B cell (primary cell): ENCODE results near the gene CREB5. TPM values are rescaled to one million over a fixed set of nuclear protein-coding genes. Genes with fewer than 3 reads are reported as not detected.

Source experiments
- ATAC-seq: fragments of 200-7000 bp; cut with Tn5 transposase; one replicate; pipeline ENCODE4 v1.10.0; 2021; ENCODE audit warnings: low read depth, mild to moderate bottlenecking, moderate number of reproducible peaks, moderate library complexity
- CTCF ChIA-PET: fragments of 350-600 bp; sonication (Branson Sonifier 250); formaldehyde crosslinking; loops from one replicate; lab custom pipeline; 2021; ENCODE audit warnings: antibody characterized with exemption, inconsistent platforms; lab: Charles Lee
- POLR2A ChIA-PET: fragments of 350-600 bp; sonication (Branson Sonifier 250); formaldehyde crosslinking; loops from one replicate; lab custom pipeline; 2021; ENCODE audit warnings: antibody characterized with exemption; lab: Charles Lee
- DNase-seq: peaks from one replicate; pipeline ENCODE4 v3.0.0; 2013
- H2AFZ ChIP-seq: 2 replicates; pipeline ENCODE4 v1.6.1; 2012; ENCODE audit warnings: mild to moderate bottlenecking, low read depth, low read length; ENCODE audit not compliant: insufficient read depth, poor library complexity, severe bottlenecking
- H3K27ac ChIP-seq, 2 donors: 1 replicate in 1 of 2; 2 replicates in 1 of 2; pipeline ENCODE4 v1.5.1; 2012 to 2013; ENCODE audit warnings: low read length in 2 of 2, mild to moderate bottlenecking in 2 of 2, moderate library complexity in 1 of 2
- H3K27me3 ChIP-seq, 4 experiments: fragments of 200-600 bp in 1 of 4; sonication (generic) in 1 of 4; replicated peaks in 1 of 4; 1 replicate in 2 of 4; 2 replicates in 2 of 4; pipeline versions ENCODE4 v1.6.1 to v1.7.0; 2013 to 2016; ENCODE audit warnings: low read length in 3 of 4, mild to moderate bottlenecking in 2 of 4, mixed read lengths in 1 of 4, moderate library complexity in 1 of 4; ENCODE audit not compliant: insufficient read depth in 4 of 4, control insufficient read depth in 3 of 4; ENCODE audit errors: control extremely low read depth in 1 of 4
- H3K36me3 ChIP-seq, 2 experiments: replicated peaks in 1 of 2; 1 replicate in 1 of 2; 2 replicates in 1 of 2; pipeline versions ENCODE4 v1.6.1 to v1.7.1; 2013; ENCODE audit warnings: low read length in 1 of 2; ENCODE audit not compliant: insufficient read depth in 2 of 2, control insufficient read depth in 1 of 2; ENCODE audit errors: control extremely low read depth in 1 of 2, extremely low read depth in 1 of 2
- H3K4me1 ChIP-seq, 2 donors: fragments of 200-600 bp in 1 of 2; sonication (generic) in 1 of 2; 1 replicate in 1 of 2; 2 replicates in 1 of 2; pipeline versions ENCODE4 v1.5.1 to v1.6.1; 2013 to 2017; ENCODE audit warnings: low read length in 2 of 2; ENCODE audit not compliant: control insufficient read depth in 2 of 2, insufficient read depth in 2 of 2
- H3K4me2 ChIP-seq: replicated peaks from 2 replicates; pipeline ENCODE3; 2012; ENCODE audit warnings: mild to moderate bottlenecking, low read depth, low read length; ENCODE audit not compliant: poor library complexity, severe bottlenecking
- H3K4me3 ChIP-seq, 5 experiments: fragments of 200-600 bp in 1 of 5; sonication (generic) in 1 of 5; 1 replicate in 3 of 5; 2 replicates in 2 of 5; pipeline versions ENCODE4 v1.5.1 to v1.7.0; 2011 to 2016; ENCODE audit warnings: low read length in 4 of 5, mild to moderate bottlenecking in 4 of 5, low read depth in 2 of 5, control low read depth in 1 of 5, moderate library complexity in 1 of 5; ENCODE audit not compliant: insufficient read depth in 1 of 5; ENCODE audit errors: control extremely low read depth in 1 of 5, extremely low read depth in 1 of 5
- H3K79me2 ChIP-seq: fragments of 200-600 bp; sonication (generic); one replicate; pipeline ENCODE4 v1.6.0; 2016; ENCODE audit warnings: low read length; ENCODE audit not compliant: control insufficient read depth, insufficient read depth
- H3K9ac ChIP-seq: fragments of 200-600 bp; sonication (generic); 2 replicates; pipeline ENCODE4 v1.6.1; 2017; ENCODE audit warnings: mild to moderate bottlenecking, low read length, moderate library complexity
- H3K9me3 ChIP-seq, 3 donors: one replicate each; pipeline versions ENCODE4 v1.6.1 to v1.7.1; 2013; ENCODE audit warnings: low read length in 2 of 3; ENCODE audit not compliant: control insufficient read depth in 2 of 3, insufficient read depth in 1 of 3; ENCODE audit errors: control extremely low read depth in 1 of 3
- H4K20me1 ChIP-seq: 2 replicates; pipeline ENCODE4 v1.6.0; 2012; ENCODE audit warnings: mild to moderate bottlenecking, low read length; ENCODE audit not compliant: insufficient read depth, control insufficient read depth, poor library complexity, severe bottlenecking
- H3K27ac Mint-ChIP-seq: one replicate; pipeline ENCODE4 v1.8.0; 2021; ENCODE audit warnings: mixed read lengths
- H3K27me3 Mint-ChIP-seq: one replicate; pipeline ENCODE4 v1.8.0; 2021; ENCODE audit warnings: mixed read lengths
- H3K4me1 Mint-ChIP-seq: one replicate; pipeline ENCODE4 v1.8.0; 2021; ENCODE audit warnings: mixed read lengths
- H3K4me3 Mint-ChIP-seq: one replicate; pipeline ENCODE4 v1.8.0; 2021; ENCODE audit warnings: mixed read lengths
- H3K9me3 Mint-ChIP-seq: one replicate; pipeline ENCODE4 v1.8.0; 2022; ENCODE audit warnings: mixed read lengths; ENCODE audit not compliant: insufficient read depth
- EZH2 ChIP-seq: IDR thresholded peaks from 2 replicates; pipeline ENCODE4 v1.6.1; 2012; ENCODE audit warnings: borderline replicate concordance, low read depth, mild to moderate bottlenecking, moderate library complexity, low read length; ENCODE audit not compliant: insufficient read depth, poor library complexity, severe bottlenecking
- WGBS: methylation state at CpG from one replicate; pipeline ENCODE4 v1.1.5; 2013; ENCODE audit warnings: missing lambda C conversion rate; ENCODE audit not compliant: insufficient coverage; 5-methylcytosine and 5-hydroxymethylcytosine counted together
- intact Hi-C: fragments of 100-400 bp; cut with micrococcal nuclease; formaldehyde crosslinking; loops from one replicate; pipeline ENCODE4 v1.10.0; 2022
- polyA plus RNA-seq: library from polyadenylated mRNA; depleted of rRNA; stranded (reverse); fragments of >200 nt; gene quantifications from 2 replicates; pipeline ENCODE4 v1.2.3, GENCODE V29; 2012
- total RNA-seq, 2 donors: library from RNA; stranded (reverse); fragments of 120-200 nt in 1 of 2; gene quantifications; 1 replicate in 1 of 2; 2 replicates in 1 of 2; pipeline versions ENCODE4 v1.2.3 to v1.2.4, GENCODE V29; 2013 to 2022
- TF ChIP-seq, protein P1 (sequence below): fragments of 200-600 bp; IDR thresholded peaks from one replicate; pipeline ENCODE4 v1.8.0; 2022; ENCODE audit warnings: antibody characterized with exemption, mild to moderate bottlenecking

Gene CREB5
- total and polyA plus RNA-seq, 2 donors (not counting 1 experiment from before 2014, with no cell fraction given): 0.05 to 0.95 TPM

DNA sequence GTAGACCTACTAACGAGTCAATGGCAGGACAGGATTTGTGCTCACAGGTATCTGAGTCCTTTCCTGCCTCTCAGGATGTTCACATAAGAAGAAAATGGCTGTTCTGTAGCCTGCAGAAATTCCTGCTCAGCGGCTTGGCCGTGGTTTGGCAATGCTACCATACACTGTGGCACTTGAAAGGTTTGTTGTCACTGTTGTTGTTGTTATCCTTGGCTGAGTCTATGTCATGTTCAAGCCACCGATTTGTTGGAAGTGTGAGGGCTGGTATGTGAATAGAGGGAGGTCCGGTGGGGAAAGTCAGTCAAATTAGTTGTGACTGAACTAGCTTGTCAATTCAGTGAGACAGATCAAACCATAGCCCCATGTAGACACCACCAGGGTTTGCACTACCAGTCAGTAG, 345.9 kb downstream of the CREB5 start:
- H3K4me2 ChIP-seq: no peak overlapping the region
- ATAC-seq (no peak), DNase-seq (no peak)
- no peaks in the 10 kb centered on the region for H3K79me2 ChIP-seq
- Mint-ChIP-seq H3K27me3 (no peaks in the 10 kb centered on the region), H3K4me3 (no peak overlapping the region), H3K27ac (no peak overlapping the region), H3K4me1 (no peaks in the 10 kb centered on the region), H3K9me3 (no peaks in the 10 kb centered on the region)
- no peak overlapping the region for H2AFZ ChIP-seq
- no peaks in the 10 kb centered on the region for H4K20me1 ChIP-seq
- intact Hi-C loops: no loop called here
- H3K9ac ChIP-seq: no peak overlapping the region
- WGBS: 91% methylated on average over 3 of the region's 5 CpGs
- H3K4me1 ChIP-seq: no peaks in the 10 kb centered on the region
- CTCF ChIA-PET: no interaction called here
- POLR2A ChIA-PET: no interaction called here
- no peak overlapping the region for H3K4me3 ChIP-seq
- H3K36me3 ChIP-seq: no peaks in the 10 kb centered on the region
- no peak overlapping the region for H3K27ac ChIP-seq
- no peaks in the 10 kb centered on the region for H3K27me3 ChIP-seq
- no peaks in the 10 kb centered on the region for H3K9me3 ChIP-seq
- TF ChIP-seq EZH2: no peak
- TF ChIP-seq, protein P1, sequence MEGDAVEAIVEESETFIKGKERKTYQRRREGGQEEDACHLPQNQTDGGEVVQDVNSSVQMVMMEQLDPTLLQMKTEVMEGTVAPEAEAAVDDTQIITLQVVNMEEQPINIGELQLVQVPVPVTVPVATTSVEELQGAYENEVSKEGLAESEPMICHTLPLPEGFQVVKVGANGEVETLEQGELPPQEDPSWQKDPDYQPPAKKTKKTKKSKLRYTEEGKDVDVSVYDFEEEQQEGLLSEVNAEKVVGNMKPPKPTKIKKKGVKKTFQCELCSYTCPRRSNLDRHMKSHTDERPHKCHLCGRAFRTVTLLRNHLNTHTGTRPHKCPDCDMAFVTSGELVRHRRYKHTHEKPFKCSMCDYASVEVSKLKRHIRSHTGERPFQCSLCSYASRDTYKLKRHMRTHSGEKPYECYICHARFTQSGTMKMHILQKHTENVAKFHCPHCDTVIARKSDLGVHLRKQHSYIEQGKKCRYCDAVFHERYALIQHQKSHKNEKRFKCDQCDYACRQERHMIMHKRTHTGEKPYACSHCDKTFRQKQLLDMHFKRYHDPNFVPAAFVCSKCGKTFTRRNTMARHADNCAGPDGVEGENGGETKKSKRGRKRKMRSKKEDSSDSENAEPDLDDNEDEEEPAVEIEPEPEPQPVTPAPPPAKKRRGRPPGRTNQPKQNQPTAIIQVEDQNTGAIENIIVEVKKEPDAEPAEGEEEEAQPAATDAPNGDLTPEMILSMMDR: no peak

DNA sequence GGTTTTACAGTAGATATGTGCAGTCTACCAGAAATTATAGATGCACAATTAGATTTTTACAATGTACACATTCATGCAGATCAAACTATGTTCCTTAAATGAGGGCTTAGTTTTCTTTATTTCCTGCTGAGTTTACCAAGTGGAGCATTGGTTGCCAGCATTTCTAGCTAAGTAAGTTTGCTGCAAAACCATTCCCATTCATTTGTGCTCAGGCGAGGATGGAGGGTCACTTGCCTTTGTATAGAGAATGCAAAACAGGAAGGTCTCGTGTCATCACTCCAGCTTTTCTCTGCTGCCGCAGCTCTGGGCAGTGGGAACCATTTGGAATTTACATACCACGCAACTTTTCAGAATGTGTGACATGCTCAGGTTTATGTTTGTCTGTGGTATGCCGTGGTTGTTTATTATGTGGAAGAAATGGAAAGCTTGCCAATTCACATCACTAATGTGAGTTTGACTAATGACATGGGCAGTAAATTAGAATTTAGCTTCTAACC, 347.2 kb downstream of the CREB5 start:
- no peak for ATAC-seq
- Mint-ChIP-seq H3K4me1 (no peaks in the 10 kb centered on the region), H3K27ac (no peak overlapping the region), H3K4me3 (no peak overlapping the region), H3K27me3 (no peaks in the 10 kb centered on the region), H3K9me3 (no peaks in the 10 kb centered on the region)
- 86% methylated on average over 5 of the region's 5 CpGs for WGBS
- no peaks in the 10 kb centered on the region for H3K4me1 ChIP-seq
- CTCF ChIA-PET: no interaction called here
- no peaks in the 10 kb centered on the region for H3K79me2 ChIP-seq
- H2AFZ ChIP-seq: no peak overlapping the region
- TF ChIP-seq EZH2: no peak
- TF ChIP-seq, protein P1: no peak
- no peak overlapping the region for H3K9ac ChIP-seq
- no peaks in the 10 kb centered on the region for H3K36me3 ChIP-seq
- no peak overlapping the region for H3K4me2 ChIP-seq
- H3K9me3 ChIP-seq: no peaks in the 10 kb centered on the region
- H4K20me1 ChIP-seq: no peaks in the 10 kb centered on the region
- DNase-seq: no peak
- H3K27me3 ChIP-seq: no peaks in the 10 kb centered on the region
- no peak overlapping the region for H3K4me3 ChIP-seq
- intact Hi-C loops: no loop called here
- no peak overlapping the region for H3K27ac ChIP-seq
- POLR2A ChIA-PET: no interaction called here
